ENCODE measurements around the gene INTS15.

Gene INTS15

DNA sequence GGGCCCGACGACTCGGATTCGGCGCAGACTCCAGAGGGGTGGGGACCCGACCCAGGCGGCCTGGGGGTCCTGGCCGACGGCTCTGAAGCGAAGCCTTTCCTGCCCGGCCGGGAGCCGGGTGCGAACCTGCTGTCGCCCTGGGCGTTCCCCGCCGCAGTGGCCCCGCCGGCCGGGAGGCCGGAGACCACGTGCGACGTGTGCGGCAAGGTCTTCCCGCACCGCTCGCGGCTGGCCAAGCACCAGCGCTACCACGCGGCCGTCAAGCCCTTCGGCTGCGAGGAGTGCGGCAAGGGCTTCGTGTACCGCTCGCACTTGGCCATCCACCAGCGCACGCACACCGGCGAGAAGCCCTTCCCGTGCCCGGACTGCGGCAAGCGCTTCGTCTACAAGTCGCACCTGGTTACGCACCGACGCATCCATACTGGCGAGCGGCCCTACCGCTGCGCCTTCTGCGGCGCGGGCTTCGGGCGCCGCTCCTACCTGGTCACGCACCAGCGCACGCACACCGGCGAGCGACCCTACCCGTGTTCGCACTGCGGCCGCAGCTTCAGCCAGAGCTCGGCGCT lies 62.7 kb downstream of the INTS15 start:
- 97 to 98% methylated on average over 63 to 75 of the region's 75 CpGs for WGBS, 2 experiments (ENCODE audit: insufficient coverage in 2 of 2)
- Histone ChIP-seq H3K9me3 (ENCODE audit: control insufficient read depth, low read length) (no peaks in the 10 kb centered on the region), H3K36me3 (ENCODE audit: control insufficient read depth, insufficient read depth, low read length) (peaks cover 75% of the 10 kb centered on the region), H3K27ac (ENCODE audit: low read depth, low read length, severe bottlenecking) (no peak overlapping the region), H3K4me1 (ENCODE audit: control insufficient read depth, insufficient read depth, low read length, poor library complexity, severe bottlenecking) (no peaks in the 10 kb centered on the region), H3K4me3 (ENCODE audit: extremely low read depth, insufficient read depth, low read length, poor library complexity, severe bottlenecking) (no peak overlapping the region)

DNA sequence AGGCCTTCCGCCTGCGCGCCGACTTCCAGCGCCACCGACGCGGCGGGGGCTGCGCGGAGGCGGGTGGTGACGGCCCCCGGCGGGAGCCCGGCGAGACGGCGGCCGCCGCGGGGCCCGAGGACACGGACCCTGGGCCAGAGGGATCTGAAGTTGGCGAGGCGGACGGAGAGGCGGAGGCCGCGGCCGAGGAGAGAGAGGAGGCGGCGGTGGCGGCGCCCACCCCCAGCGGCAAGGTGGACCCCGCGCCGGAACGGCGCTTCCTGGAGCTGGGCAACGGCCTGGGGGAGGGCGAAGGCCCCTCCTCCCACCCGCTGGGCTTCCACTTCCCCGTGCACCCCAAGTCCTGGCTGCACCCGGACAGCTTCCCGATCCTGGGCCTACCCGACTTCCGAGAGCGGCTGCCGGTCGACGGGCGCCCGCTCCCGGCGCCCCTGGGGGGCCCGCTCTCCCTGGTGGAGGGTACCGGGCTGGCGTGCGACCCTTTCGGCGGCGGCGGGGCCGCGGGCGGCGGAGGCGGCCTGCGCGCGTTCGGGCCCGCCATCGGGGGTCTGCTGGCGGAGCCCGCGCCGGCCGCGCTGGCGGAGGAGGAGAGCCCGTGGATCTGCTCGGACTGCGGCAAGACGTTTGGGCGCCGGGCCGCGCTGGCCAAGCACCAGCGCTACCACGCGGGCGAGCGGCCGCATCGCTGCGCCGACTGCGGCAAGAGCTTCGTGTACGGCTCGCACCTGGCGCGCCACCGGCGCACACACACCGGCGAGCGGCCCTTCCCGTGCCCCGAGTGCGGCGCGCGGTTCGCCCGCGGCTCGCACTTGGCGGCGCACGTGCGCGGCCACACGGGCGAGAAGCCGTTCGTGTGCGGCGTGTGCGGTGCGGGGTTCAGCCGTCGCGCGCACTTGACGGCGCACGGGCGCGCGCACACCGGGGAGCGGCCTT lies 63.5 kb downstream of the INTS15 start:
- no peaks in the 10 kb centered on the region for H3K4me1 ChIP-seq (ENCODE audit: control insufficient read depth, insufficient read depth, low read length, poor library complexity, severe bottlenecking)
- 97 to 98% methylated on average over 110 to 143 of the region's 146 CpGs for WGBS, 2 experiments (ENCODE audit: insufficient coverage in 2 of 2)
- no peak overlapping the region for H3K27ac ChIP-seq (ENCODE audit: low read depth, low read length, severe bottlenecking)
- peaks cover 67% of the 10 kb centered on the region for H3K36me3 ChIP-seq (ENCODE audit: control insufficient read depth, insufficient read depth, low read length)
- no peaks in the 10 kb centered on the region for H3K9me3 ChIP-seq (ENCODE audit: control insufficient read depth, low read length)
- no peak overlapping the region for H3K4me3 ChIP-seq (ENCODE audit: extremely low read depth, insufficient read depth, low read length, poor library complexity, severe bottlenecking)

DNA sequence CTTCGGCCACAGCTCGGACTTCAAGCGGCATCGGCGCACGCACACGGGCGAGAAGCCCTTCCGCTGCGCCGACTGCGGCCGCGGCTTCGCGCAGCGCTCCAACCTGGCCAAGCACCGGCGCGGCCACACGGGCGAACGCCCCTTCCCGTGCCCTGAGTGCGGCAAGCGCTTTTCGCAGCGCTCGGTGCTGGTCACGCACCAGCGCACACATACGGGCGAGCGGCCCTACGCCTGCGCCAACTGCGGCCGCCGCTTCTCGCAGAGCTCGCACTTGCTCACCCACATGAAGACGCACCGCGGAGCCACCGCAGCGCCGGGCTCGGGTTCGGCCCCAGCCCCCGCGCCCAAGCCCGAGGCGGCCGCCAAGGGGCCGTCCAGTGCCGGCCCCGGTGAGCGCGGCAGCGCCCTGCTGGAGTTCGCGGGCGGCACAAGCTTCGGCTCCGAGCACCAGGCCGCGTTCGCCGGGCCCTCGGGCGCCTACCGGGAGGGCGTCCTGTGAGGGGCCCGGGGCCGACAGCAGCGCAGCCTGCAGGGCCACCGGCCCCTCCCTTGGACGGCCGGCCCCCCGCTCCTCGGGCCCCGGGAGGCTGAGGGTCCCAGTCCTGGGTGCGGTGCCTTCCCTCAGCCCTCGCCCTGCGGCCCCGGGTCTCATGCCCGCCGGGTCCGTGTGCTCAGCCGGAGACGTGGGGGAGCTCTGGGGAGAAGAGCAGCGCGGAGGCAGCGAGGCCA lies 64.5 kb downstream of the INTS15 start:
- no peak overlapping the region for H3K4me3 ChIP-seq (ENCODE audit: extremely low read depth, insufficient read depth, low read length, poor library complexity, severe bottlenecking)
- 98% methylated on average over 84 to 94 of the region's 94 CpGs for WGBS, 2 experiments (ENCODE audit: insufficient coverage in 2 of 2)
- no peaks in the 10 kb centered on the region for H3K9me3 ChIP-seq (ENCODE audit: control insufficient read depth, low read length)

DNA sequence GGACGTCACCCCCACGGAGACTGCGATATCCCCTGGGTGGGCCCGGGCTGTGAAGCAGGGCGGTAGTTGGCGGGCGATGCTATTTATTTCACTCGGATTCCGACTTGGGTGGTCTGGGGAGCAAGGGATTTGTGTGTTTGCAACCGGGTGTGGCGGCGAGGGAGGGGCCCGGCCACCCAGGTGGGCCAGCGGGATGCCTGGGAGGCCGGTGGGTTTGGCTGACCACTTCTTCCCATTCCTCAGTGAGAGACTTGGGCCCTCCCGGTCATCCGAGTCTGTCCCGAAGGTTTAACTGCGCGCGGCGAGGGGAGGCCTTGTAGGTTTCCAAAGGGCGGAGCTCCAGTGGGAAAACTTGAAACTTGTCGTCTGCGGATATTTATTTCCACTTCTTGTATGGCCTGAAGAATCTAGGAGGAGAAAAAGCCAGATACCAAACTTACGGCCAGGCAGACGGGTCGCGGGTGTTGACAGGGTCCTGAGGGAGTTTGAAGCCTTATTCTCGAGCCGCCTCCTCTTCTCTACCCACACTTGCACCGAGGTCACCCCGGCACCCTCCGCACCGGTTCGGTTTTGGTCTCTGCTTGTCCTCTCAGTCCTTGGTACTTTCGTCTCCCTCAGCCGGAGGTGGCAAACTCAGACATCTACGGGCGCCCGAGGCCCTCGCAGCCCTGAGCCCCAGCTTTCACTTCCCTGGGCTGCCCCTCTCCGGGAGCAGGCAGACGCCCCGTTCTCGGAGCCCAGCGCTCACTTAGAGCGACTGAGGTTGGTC lies 65.2 kb downstream of the INTS15 start:
- H3K4me3 ChIP-seq (ENCODE audit: extremely low read depth, insufficient read depth, low read length, poor library complexity, severe bottlenecking): no peak overlapping the region
- H3K27ac ChIP-seq (ENCODE audit: low read depth, low read length, severe bottlenecking): no peak overlapping the region
- no peaks in the 10 kb centered on the region for H3K9me3 ChIP-seq (ENCODE audit: control insufficient read depth, low read length)
- WGBS, 2 experiments (ENCODE audit: insufficient coverage in 2 of 2): 96 to 99% methylated on average over 41 to 48 of the region's 48 CpGs
- H3K4me1 ChIP-seq (ENCODE audit: control insufficient read depth, insufficient read depth, low read length, poor library complexity, severe bottlenecking): no peaks in the 10 kb centered on the region
- peaks cover 50% of the 10 kb centered on the region for H3K36me3 ChIP-seq (ENCODE audit: control insufficient read depth, insufficient read depth, low read length)

More for the DNA sequence above, 64.5 kb downstream of the INTS15 start:
- peaks cover 58% of the 10 kb centered on the region for H3K36me3 ChIP-seq (ENCODE audit: control insufficient read depth, insufficient read depth, low read length)
- no peak overlapping the region for H3K27ac ChIP-seq (ENCODE audit: low read depth, low read length, severe bottlenecking)
- H3K4me1 ChIP-seq (ENCODE audit: control insufficient read depth, insufficient read depth, low read length, poor library complexity, severe bottlenecking): no peaks in the 10 kb centered on the region

DNA sequence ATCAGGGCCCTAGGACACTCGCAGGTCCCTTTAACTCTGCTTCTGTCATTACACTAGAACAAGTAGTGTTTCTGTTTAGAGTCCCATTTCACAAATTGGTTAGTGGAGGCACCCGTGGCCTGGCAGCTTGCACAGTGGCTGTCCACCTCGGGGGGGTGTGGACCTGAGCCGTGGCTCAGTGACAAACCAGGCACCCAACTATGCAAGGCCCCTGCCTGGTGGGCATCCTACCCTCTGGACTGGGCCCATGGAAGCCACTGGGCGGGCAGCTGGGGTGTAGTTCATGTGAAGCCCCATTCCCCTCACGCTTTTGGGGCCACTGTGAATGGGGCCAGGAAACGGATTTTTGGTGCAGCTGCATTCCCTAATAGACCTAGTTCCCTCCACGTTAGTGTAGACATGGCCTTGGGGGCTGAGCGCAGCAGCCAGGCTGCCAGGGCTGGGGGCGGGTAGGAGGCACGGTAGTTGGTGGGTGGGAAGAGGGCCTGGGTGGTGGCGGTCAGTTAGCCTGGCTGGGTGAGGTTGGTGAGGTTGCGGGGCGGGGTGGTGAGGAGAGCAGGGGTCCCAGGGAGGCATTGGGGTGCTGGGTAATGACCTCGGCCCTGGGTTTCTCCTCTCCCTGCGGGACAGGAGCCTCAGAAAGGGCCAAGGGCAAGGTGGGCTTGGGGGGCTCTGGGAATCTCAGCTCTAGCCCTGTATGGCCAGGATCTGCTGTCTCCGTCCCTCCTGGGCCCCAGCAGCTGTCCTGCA lies 66.0 kb downstream of the INTS15 start:
- H3K9me3 ChIP-seq (ENCODE audit: control insufficient read depth, low read length): no peaks in the 10 kb centered on the region
- H3K4me3 ChIP-seq (ENCODE audit: extremely low read depth, insufficient read depth, low read length, poor library complexity, severe bottlenecking): no peak overlapping the region
- no peak overlapping the region for H3K27ac ChIP-seq (ENCODE audit: low read depth, low read length, severe bottlenecking)
- H3K4me1 ChIP-seq (ENCODE audit: control insufficient read depth, insufficient read depth, low read length, poor library complexity, severe bottlenecking): no peaks in the 10 kb centered on the region
- H3K36me3 ChIP-seq (ENCODE audit: control insufficient read depth, insufficient read depth, low read length): peaks cover 43% of the 10 kb centered on the region
- WGBS, 2 experiments (ENCODE audit: insufficient coverage in 2 of 2): 96 to 97% methylated on average over 11 to 14 of the region's 17 CpGs

DNA sequence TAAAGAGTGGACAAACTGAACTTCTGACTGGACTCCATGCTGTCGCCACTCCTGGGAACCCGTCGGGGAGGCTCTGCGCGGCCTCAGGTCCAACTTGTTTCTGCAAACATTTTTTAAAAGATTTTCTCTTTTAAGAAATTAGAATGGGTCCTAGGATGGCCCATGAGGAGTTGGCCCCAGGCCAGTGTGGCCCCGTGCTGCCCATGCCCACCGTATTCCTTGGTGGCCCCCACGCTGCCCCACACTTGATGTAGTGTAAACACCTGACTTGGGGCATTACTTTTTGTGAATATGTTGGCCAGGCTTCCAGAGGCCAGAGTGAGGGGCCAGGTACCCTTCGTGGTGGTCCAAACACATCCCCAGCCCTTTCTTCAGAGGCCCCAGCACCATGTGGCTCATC lies 66.6 kb downstream of the INTS15 start:
- no peaks in the 10 kb centered on the region for H3K9me3 ChIP-seq (ENCODE audit: control insufficient read depth, low read length)
- no peak overlapping the region for H3K4me3 ChIP-seq (ENCODE audit: extremely low read depth, insufficient read depth, low read length, poor library complexity, severe bottlenecking)
- H3K36me3 ChIP-seq (ENCODE audit: control insufficient read depth, insufficient read depth, low read length): peaks cover 37% of the 10 kb centered on the region
- WGBS, 2 experiments (ENCODE audit: insufficient coverage in 2 of 2): 99 to 100% methylated on average over 4 to 5 of the region's 9 CpGs
- no peak overlapping the region for H3K27ac ChIP-seq (ENCODE audit: low read depth, low read length, severe bottlenecking)
- H3K4me1 ChIP-seq (ENCODE audit: control insufficient read depth, insufficient read depth, low read length, poor library complexity, severe bottlenecking): no peaks in the 10 kb centered on the region

Data from mesodermal cell (in vitro differentiated cells).